Kidney (tissue), 14 donors: ENCODE results near the gene PRRC2B. TPM values are rescaled to one million over a fixed set of nuclear protein-coding genes. Genes with fewer than 3 reads are reported as not detected.
"Not testable (repeated sequence)": the region's sequence is repeated elsewhere in the genome, so short reads cannot be mapped to it uniquely, and the experiment has no call there.

Source experiments
- DNase-seq, 5 donors: peaks; one replicate each; pipeline ENCODE4 v3.0.0-alpha.2; 2013 to 2020
- FAIRE-seq: peaks from 2 replicates; lab custom pipeline; 2012; peaks lifted over from hg19 to GRCh38; lab: Jason Lieb, UNC
- H3K27ac ChIP-seq, 2 donors: one replicate each; pipeline ENCODE4 v1.7.0; 2013; ENCODE audit warnings: low read depth in 2 of 2, low read length in 2 of 2, inconsistent platforms in 1 of 2
- H3K27me3 ChIP-seq: one replicate; pipeline ENCODE4 v1.7.1; 2013; ENCODE audit warnings: low read length, inconsistent platforms; ENCODE audit not compliant: control insufficient read depth, insufficient read depth
- H3K36me3 ChIP-seq, 3 donors: one replicate each; pipeline versions ENCODE4 v1.7.0 to v1.7.1; 2013; ENCODE audit warnings: low read length in 3 of 3, control low read depth in 1 of 3, inconsistent platforms in 1 of 3; ENCODE audit not compliant: insufficient read depth in 3 of 3, control insufficient read depth in 2 of 3
- H3K4me1 ChIP-seq, 3 donors: one replicate each; pipeline versions ENCODE4 v1.7.0 to v1.7.1; 2013; ENCODE audit warnings: low read length in 3 of 3, inconsistent platforms in 1 of 3, low read depth in 1 of 3; ENCODE audit not compliant: control insufficient read depth in 2 of 3, insufficient read depth in 2 of 3
- H3K4me3 ChIP-seq, 3 donors: one replicate each; pipeline versions ENCODE4 v1.7.0 to v1.8.1; 2013; ENCODE audit warnings: low read length in 3 of 3, control low read depth in 1 of 3, inconsistent platforms in 1 of 3
- H3K9ac ChIP-seq, 3 donors: one replicate each; pipeline versions ENCODE4 v1.7.0 to v1.7.1; 2013; ENCODE audit warnings: low read length in 3 of 3, control low read depth in 1 of 3, inconsistent platforms in 1 of 3
- H3K9me3 ChIP-seq, 3 donors: one replicate each; pipeline versions ENCODE4 v1.7.0 to v1.7.1; 2013; ENCODE audit warnings: low read length in 3 of 3, control low read depth in 1 of 3, inconsistent platforms in 1 of 3; ENCODE audit not compliant: control insufficient read depth in 2 of 3, insufficient read depth in 1 of 3
- CTCF ChIP-seq: IDR thresholded peaks from 3 replicates; pipeline ENCODE4 v1.5.1; 2012; ENCODE audit warnings: mild to moderate bottlenecking, moderate library complexity, borderline replicate concordance; ENCODE audit not compliant: insufficient read depth; ENCODE audit errors: extremely low read depth
- intact Hi-C: fragments of 100-400 bp; cut with DNase I; formaldehyde crosslinking; loops from one replicate; pipeline ENCODE4 v1.11.1; 2022
- polyA plus RNA-seq: library from polyadenylated mRNA; stranded (reverse); fragments of 350-450 nt; fragmentation: Illumina TruSeq; extraction: RNeasy Lipid Tissue Mini Kit (QIAGEN cat#74804); gene quantifications from one replicate; pipeline ENCODE4 v1.2.3, GENCODE V29; 2014; ENCODE audit warnings: low read depth, low replicate concordance; ENCODE audit not compliant: insufficient read depth
- total RNA-seq: library from RNA; stranded (reverse); fragmentation: NEBNext Ultra II Directional; extraction: Animal tissue kit (Norgen Biotek cat#: 25700); gene quantifications from one replicate; pipeline ENCODE4 v1.2.1, GENCODE V29; 2021
- donor health status: control.
- donor health status: control.
- donor health status: control.
- donor health status: control.
- donor health status: control.
- donor health status: DM: yes; HTN: yes; CAD: no.
- donor health status: Normal renal cell carcinoma (clear cell type).

The PRRC2B gene
- total and polyA plus RNA-seq, 2 donors from 2014 or later: 37.4 to 227 TPM

- H3K4me3 ChIP-seq: no peak overlapping the region
- TF ChIP-seq CTCF: no peak
- intact Hi-C loops: no loop called here
- H3K27me3 ChIP-seq: no peaks in the 10 kb centered on the region
- no peak overlapping the region for H3K27ac ChIP-seq
- peaks cover 0 to 5% (median 0%) of the 10 kb centered on the region in 3 donors for H3K4me1 ChIP-seq
- H3K36me3 ChIP-seq: peaks cover 21 to 61% (median 58%) of the 10 kb centered on the region in 3 donors
- FAIRE-seq (no peak), DNase-seq (no peak)
- H3K9me3 ChIP-seq: no peaks in the 10 kb centered on the region
- no peak overlapping the region for H3K9ac ChIP-seq
Measured at GRCh38 chr9:131469951-131470350, 76.1 kb downstream of the PRRC2B start.

GRCh38 chr9:131470581-131470991 is 76.7 kb downstream of the PRRC2B start:
- intact Hi-C loops: no loop called here
- Histone ChIP-seq H3K36me3 (peaks cover 21 to 57% (median 55%) of the 10 kb centered on the region in 3 donors), H3K9ac (no peak overlapping the region), H3K27ac (no peak overlapping the region), H3K27me3 (no peaks in the 10 kb centered on the region), H3K9me3 (no peaks in the 10 kb centered on the region), H3K4me3 (no peak overlapping the region), H3K4me1 (peaks cover 0 to 5% (median 0%) of the 10 kb centered on the region in 3 donors)
- no peak for FAIRE-seq
- DNase-seq: peak in 1 of 5 donors; percentile 26
- TF ChIP-seq CTCF: no peak

- H3K36me3 ChIP-seq: peaks cover 19 to 68% (median 63%) of the 10 kb centered on the region in 3 donors
- intact Hi-C loops, H3K4me3 ChIP-seq, H3K4me1 ChIP-seq, FAIRE-seq, H3K9me3 ChIP-seq, H3K9ac ChIP-seq, H3K27me3 ChIP-seq, H3K27ac ChIP-seq, DNase-seq: not testable (repeated sequence)
Measured at GRCh38 chr9:131472085-131472484, 78.2 kb downstream of the PRRC2B start.

- Histone ChIP-seq H3K9ac (no peak overlapping the region), H3K4me1 (peaks cover 0 to 8% (median 0%) of the 10 kb centered on the region in 3 donors), H3K36me3 (peaks cover 20 to 68% (median 58%) of the 10 kb centered on the region in 3 donors), H3K27me3 (no peaks in the 10 kb centered on the region), H3K27ac (no peak overlapping the region), H3K4me3 (no peak overlapping the region), H3K9me3 (no peaks in the 10 kb centered on the region)
- TF ChIP-seq CTCF: no peak
- DNase-seq: no peak
- intact Hi-C loops: no loop called here
- FAIRE-seq: no peak
Measured at GRCh38 chr9:131473198-131473885, 79.5 kb downstream of the PRRC2B start.
